ENCODE measurements around the gene PHF19.

The PHF19 gene

DNA sequence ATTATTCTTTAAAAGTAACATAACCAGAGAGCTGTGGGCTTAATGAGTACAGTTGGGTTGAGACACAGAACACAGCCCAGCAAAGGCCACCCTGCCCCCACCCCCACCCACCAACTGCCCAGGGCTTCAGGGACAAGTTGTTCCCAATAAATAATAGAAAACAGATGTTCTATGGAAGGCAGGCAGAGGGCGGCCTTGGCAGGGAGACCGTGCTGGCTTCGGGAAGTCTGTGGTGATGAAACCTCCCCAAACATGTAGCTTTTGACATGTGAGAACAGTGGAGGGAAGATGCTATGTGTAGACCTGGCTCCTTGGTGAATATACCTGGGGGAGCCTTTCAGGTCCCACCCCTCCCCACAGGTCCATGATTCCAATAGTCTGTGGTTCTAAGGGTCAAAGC, 39.6 kb upstream of the PHF19 start:
- DNase-seq (ENCODE audit: insufficient read length, low spot score) (no peak), FAIRE-seq (no peak)
- TF ChIP-seq, protein P1, sequence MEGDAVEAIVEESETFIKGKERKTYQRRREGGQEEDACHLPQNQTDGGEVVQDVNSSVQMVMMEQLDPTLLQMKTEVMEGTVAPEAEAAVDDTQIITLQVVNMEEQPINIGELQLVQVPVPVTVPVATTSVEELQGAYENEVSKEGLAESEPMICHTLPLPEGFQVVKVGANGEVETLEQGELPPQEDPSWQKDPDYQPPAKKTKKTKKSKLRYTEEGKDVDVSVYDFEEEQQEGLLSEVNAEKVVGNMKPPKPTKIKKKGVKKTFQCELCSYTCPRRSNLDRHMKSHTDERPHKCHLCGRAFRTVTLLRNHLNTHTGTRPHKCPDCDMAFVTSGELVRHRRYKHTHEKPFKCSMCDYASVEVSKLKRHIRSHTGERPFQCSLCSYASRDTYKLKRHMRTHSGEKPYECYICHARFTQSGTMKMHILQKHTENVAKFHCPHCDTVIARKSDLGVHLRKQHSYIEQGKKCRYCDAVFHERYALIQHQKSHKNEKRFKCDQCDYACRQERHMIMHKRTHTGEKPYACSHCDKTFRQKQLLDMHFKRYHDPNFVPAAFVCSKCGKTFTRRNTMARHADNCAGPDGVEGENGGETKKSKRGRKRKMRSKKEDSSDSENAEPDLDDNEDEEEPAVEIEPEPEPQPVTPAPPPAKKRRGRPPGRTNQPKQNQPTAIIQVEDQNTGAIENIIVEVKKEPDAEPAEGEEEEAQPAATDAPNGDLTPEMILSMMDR (IDR thresholded peaks at IDR 0.05; ENCODE audit: insufficient read depth, missing control alignments) = peak; percentile 27

DNA sequence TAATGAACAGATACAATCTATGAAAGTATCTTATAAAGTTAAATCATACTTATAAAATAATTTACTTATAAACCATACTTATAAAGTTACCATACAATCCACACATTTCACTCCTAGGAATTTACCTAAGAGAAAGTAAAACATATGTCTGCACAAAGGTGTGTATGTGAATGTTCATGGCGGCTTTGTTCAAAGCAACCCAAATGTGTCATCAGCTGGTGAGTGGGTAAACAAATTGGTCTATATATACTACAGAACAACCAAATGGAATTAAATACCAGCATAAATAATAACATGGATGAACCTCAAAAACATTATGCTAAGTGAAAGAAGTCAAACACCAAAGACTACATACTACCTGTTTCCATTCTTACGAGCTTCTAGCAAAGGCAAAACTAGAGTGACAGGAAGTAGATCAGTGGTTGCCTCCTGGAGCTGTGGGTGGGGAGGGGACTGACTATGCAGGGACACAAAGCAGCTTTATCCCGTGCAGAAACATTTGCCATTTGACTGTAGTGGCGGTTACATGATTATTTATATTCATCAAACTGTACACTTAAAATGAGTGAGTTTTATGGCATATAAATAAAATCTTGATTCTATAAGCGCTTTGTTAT, 39.0 kb upstream of the PHF19 start:
- TF ChIP-seq, protein P1 (IDR thresholded peaks at IDR 0.05; ENCODE audit: insufficient read depth, missing control alignments) = no peak
- DNase-seq (ENCODE audit: insufficient read length, low spot score) (no peak), FAIRE-seq (no peak)

DNA sequence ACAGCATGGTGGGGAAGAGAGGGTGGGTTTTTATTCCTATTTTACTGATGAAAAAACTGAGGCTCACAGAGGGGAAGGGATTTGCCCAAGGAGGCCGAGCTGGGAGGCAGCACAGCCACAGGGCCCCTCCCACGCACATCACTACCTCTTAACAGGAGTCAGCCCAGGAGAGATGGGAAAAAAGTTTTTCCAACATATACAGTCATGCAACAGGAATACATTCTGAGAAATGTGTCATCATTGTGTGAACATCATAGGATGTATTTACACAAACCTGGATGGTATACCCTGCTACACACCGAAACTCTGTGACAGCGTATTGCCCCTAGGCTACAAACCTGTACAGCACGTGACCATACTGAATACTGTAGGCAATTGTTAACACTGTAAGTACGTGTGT, 38.0 kb upstream of the PHF19 start:
- DNase-seq (ENCODE audit: insufficient read length, low spot score) (no peak), FAIRE-seq (no peak)
- TF ChIP-seq, protein P1 (IDR thresholded peaks at IDR 0.05; ENCODE audit: insufficient read depth, missing control alignments) = no peak

DNA sequence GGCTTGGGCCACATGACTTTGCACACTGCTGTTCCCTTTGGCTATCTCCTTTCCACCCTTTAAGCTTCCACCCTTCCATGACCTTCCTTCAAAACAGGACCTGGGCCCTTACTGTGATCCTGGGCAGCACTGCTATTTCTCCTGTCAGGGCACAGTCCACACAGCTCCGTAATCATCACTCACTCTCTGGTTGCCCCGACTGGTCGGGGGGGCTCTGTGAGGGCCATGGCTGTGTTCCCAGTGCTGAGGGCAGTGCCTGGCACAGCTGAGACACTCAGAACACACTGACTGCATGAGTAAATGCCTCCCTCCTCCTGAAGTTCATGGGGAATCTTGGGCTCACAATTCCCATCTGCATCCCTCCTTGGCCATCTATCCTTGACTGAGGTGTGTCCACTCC, 37.4 kb upstream of the PHF19 start:
- TF ChIP-seq, protein P1 (IDR thresholded peaks at IDR 0.05; ENCODE audit: insufficient read depth, missing control alignments) = no peak
- no peak for DNase-seq (ENCODE audit: insufficient read length, low spot score)
- FAIRE-seq = no peak

DNA sequence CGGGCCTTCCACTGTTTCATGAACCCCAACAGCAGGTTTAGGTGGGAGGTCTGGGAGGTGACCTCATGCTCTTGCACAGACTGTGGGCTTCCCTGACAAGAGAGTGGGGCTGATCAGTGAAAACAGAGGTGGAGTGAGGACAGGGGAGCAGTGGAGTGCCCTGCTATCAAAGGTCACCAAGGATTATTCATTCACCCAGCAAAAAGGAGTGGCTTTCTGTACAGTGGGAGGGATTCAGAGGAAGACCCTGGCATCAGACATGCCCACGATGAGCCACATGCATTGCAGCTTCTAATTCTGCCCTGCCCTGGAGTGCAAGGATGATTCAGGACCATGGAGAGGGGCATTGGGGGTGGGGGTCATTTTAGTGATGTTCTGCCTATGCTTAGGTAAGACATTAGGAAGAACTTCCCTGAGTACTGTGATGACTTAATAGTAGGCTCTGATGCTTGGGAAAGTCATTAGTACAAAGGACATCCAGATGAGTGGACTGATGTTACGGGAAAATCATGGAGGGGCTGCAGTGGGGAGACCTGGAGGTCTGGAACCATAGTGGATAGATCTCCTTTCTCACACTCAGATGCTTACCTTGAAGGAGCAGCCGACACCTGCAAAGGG, 36.8 kb upstream of the PHF19 start:
- no peak for DNase-seq (ENCODE audit: insufficient read length, low spot score)
- FAIRE-seq = no peak
- TF ChIP-seq, protein P1 (IDR thresholded peaks at IDR 0.05; ENCODE audit: insufficient read depth, missing control alignments) = no peak

DNA sequence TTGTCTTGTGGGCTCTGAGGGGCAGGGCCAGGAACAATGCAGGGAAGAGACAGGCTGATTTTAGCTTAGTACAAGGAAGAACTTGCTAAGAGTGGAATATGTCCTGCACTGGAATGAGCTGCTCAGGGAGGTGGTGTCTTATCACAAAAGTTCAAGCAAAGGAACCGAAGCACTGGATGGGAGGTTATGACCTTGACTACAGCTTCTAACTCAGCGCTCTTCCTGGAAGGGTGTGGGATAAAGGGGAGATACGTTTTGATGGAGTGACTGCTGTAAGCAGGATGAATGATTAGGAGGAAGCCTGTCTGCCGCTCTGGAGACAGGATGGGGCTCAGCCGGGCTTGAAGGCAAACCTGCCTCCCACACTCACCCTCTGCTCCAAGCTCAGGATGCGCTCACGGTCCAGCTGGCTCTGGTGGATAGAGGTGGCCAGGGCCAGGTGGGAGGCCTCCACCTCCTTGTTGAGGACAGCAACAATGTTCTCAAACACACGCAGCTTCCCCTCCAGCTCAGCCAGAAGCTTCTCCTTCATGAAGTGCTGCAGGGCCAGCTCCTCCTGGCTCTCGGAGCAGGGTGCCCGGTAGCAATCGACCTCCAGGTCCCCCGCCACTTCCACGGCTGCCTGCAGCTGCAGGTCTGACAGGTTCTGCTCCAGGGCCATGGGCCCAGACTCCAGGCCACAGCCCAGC, 36.1 kb upstream of the PHF19 start:
- FAIRE-seq = no peak
- TF ChIP-seq, protein P1 (IDR thresholded peaks at IDR 0.05; ENCODE audit: insufficient read depth, missing control alignments) = no peak

More for the DNA sequence above, 36.1 kb upstream of the PHF19 start:
- DNase-seq (ENCODE audit: insufficient read length, low spot score) = no peak

Measured in D721Med (cell line).